Breast epithelium (tissue), 4 donors: ENCODE data around the gene SH3BP5. TPM values are rescaled to one million over a fixed set of nuclear protein-coding genes. Genes with fewer than 3 reads are reported as not detected.

Source experiments
- DNase-seq, 2 donors: peaks; one replicate each; pipeline ENCODE4 v3.0.0-alpha.2; 2019; ENCODE audit warnings: low spot score in 2 of 2
- H3K27ac ChIP-seq, 2 donors: fragments of 200-600 bp; sonication (generic) in 1 of 2; one replicate each; pipeline ENCODE4 v1.5.1; 2016 to 2019; ENCODE audit warnings: mild to moderate bottlenecking in 1 of 2
- H3K27me3 ChIP-seq, 2 donors: fragments of 200-600 bp; sonication (generic) in 1 of 2; one replicate each; pipeline versions ENCODE4 v1.5.1 to v1.6.0; 2017 to 2019; ENCODE audit warnings: control low read depth in 1 of 2, mild to moderate bottlenecking in 1 of 2
- H3K36me3 ChIP-seq: fragments of 200-600 bp; one replicate; pipeline ENCODE4 v1.5.1; 2019
- H3K4me1 ChIP-seq, 2 donors: fragments of 200-600 bp; sonication (generic); one replicate each; pipeline ENCODE4 v1.5.1; 2016 to 2019; ENCODE audit warnings: control low read depth in 1 of 2
- H3K4me3 ChIP-seq, 3 donors: fragments of 200-600 bp; sonication (generic); 1 replicate in 2 of 3; 2 replicates in 1 of 3; pipeline ENCODE4 v1.5.1; 2016 to 2019; ENCODE audit warnings: mild to moderate bottlenecking in 3 of 3, moderate library complexity in 2 of 3
- H3K9me3 ChIP-seq, 2 donors: fragments of 200-600 bp; sonication (generic) in 1 of 2; one replicate each; pipeline ENCODE4 v1.5.1; 2016 to 2019; ENCODE audit warnings: control low read depth in 1 of 2
- POLR2A ChIP-seq: fragments of 450-650 bp; IDR thresholded peaks from one replicate; pipeline ENCODE4 v1.6.1; 2016; ENCODE audit warnings: antibody characterized with exemption, mild to moderate bottlenecking, moderate library complexity
- POLR2AphosphoS5 ChIP-seq, 3 donors: sonication (generic); formaldehyde crosslinking; IDR thresholded peaks; one replicate each; pipeline ENCODE4 v1.6.1; 2017; ENCODE audit warnings: antibody characterized with exemption in 3 of 3
- intact Hi-C: fragments of 100-400 bp; cut with DNase I; formaldehyde crosslinking; loops from one replicate; pipeline ENCODE4 v1.15.1; 2023; ENCODE audit warnings: low total_unique reads
- total RNA-seq, 3 donors: library from RNA; depleted of rRNA; stranded (reverse); fragments of >200 nt; gene quantifications; one replicate each; pipeline ENCODE4 v1.1.0, GENCODE V29; 2016
- TF ChIP-seq, protein P1 (sequence below), 3 donors: fragments of 450-650 bp; IDR thresholded peaks; one replicate each; pipeline ENCODE4 v1.5.1; 2016 to 2017; ENCODE audit warnings: antibody characterized with exemption in 3 of 3, mild to moderate bottlenecking in 3 of 3, moderate library complexity in 3 of 3

The SH3BP5 gene
- total RNA-seq, 3 donors from 2014 or later: 56.9 to 96.2 (median 83.2) TPM

- intact Hi-C loops: no loop called here
- Histone ChIP-seq H3K9me3 (no peaks in the 10 kb centered on the region), H3K4me3 (no peak overlapping the region), H3K4me1 (no peaks in the 10 kb centered on the region), H3K27me3 (no peaks in the 10 kb centered on the region), H3K36me3 (no peaks in the 10 kb centered on the region), H3K27ac (peak overlapping the region; percentile 2 to 70)
- TF ChIP-seq POLR2AphosphoS5 (IDR thresholded peaks at IDR 0.05) (peak in 1 of 3 donors; percentile 52), POLR2A (no peak)
- TF ChIP-seq, protein P1, sequence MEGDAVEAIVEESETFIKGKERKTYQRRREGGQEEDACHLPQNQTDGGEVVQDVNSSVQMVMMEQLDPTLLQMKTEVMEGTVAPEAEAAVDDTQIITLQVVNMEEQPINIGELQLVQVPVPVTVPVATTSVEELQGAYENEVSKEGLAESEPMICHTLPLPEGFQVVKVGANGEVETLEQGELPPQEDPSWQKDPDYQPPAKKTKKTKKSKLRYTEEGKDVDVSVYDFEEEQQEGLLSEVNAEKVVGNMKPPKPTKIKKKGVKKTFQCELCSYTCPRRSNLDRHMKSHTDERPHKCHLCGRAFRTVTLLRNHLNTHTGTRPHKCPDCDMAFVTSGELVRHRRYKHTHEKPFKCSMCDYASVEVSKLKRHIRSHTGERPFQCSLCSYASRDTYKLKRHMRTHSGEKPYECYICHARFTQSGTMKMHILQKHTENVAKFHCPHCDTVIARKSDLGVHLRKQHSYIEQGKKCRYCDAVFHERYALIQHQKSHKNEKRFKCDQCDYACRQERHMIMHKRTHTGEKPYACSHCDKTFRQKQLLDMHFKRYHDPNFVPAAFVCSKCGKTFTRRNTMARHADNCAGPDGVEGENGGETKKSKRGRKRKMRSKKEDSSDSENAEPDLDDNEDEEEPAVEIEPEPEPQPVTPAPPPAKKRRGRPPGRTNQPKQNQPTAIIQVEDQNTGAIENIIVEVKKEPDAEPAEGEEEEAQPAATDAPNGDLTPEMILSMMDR (IDR thresholded peaks at IDR 0.05): no peak
- no peak for DNase-seq
Measured at GRCh38 chr3:15300323-15301078, 31.9 kb downstream of the SH3BP5 start.

DNA sequence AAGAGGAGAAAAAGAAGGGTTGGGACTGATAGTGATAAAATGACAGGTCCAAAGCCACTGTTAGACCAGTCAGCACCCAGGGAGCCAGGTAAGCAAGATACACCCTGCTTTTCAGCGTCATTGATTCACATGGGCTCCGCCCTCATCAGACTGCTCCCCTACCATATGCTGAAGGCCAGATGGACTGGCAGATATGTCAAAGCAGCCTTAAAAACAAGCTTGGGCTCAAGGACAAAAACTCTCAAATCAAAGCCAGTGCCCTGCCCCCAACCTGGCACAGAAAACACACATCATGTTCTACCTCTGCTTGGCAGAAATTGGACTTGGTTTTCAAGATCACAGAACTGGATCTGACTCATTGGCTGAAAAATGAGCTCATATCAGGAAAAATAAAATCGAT, 33.4 kb downstream of the SH3BP5 start:
- Histone ChIP-seq H3K36me3 (no peaks in the 10 kb centered on the region), H3K9me3 (no peaks in the 10 kb centered on the region), H3K4me1 (no peaks in the 10 kb centered on the region), H3K27ac (peak overlapping the region in 1 of 2 donors; percentile 11), H3K4me3 (no peak overlapping the region), H3K27me3 (no peaks in the 10 kb centered on the region)
- intact Hi-C loops: no loop called here
- DNase-seq: no peak
- TF ChIP-seq POLR2AphosphoS5 (IDR thresholded peaks at IDR 0.05): no peak
- TF ChIP-seq POLR2A: no peak
- TF ChIP-seq, protein P1 (IDR thresholded peaks at IDR 0.05): no peak

DNA sequence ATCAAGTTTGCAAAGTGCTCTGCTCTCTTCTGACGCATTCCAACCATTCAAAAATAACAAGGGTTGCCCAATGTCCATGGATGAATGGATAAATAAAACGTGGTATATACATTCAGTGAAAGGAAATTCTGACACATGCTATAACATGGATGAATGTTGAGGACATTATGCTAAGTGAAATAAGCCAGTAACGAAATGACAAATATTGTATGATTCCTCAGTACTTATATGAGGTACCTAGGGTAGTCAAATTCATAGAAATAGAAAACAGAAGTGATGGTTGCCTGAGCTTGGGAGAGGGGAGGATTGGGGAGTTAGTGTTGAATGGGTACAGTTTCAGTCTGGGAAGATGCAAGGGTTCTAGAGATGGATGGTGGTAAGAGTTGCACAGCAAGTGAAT, 33.9 kb downstream of the SH3BP5 start:
- Histone ChIP-seq H3K4me1 (peaks cover under 1 to 1% of the 10 kb centered on the region in 2 donors), H3K27me3 (no peaks in the 10 kb centered on the region), H3K9me3 (no peaks in the 10 kb centered on the region), H3K36me3 (no peaks in the 10 kb centered on the region), H3K27ac (peak overlapping the region in 1 of 2 donors; percentile 11), H3K4me3 (no peak overlapping the region)
- DNase-seq: no peak
- no peak for TF ChIP-seq POLR2A
- TF ChIP-seq, protein P1 (IDR thresholded peaks at IDR 0.05): no peak
- no peak for TF ChIP-seq POLR2AphosphoS5 (IDR thresholded peaks at IDR 0.05)
- intact Hi-C loops: no loop called here

GRCh38 chr3:15297608-15298350, 34.6 kb downstream of the SH3BP5 start:
- peaks cover 8 to 9% of the 10 kb centered on the region in 2 donors for H3K4me1 ChIP-seq
- H3K27me3 ChIP-seq: no peaks in the 10 kb centered on the region
- TF ChIP-seq POLR2AphosphoS5 (IDR thresholded peaks at IDR 0.05) (no peak), POLR2A (no peak)
- TF ChIP-seq, protein P1 (IDR thresholded peaks at IDR 0.05): no peak
- no peaks in the 10 kb centered on the region for H3K36me3 ChIP-seq
- H3K4me3 ChIP-seq: no peak overlapping the region
- no peaks in the 10 kb centered on the region for H3K9me3 ChIP-seq
- intact Hi-C loops: no loop called here
- H3K27ac ChIP-seq: peak overlapping the region in 1 of 2 donors; percentile 41
- DNase-seq: no peak

DNA sequence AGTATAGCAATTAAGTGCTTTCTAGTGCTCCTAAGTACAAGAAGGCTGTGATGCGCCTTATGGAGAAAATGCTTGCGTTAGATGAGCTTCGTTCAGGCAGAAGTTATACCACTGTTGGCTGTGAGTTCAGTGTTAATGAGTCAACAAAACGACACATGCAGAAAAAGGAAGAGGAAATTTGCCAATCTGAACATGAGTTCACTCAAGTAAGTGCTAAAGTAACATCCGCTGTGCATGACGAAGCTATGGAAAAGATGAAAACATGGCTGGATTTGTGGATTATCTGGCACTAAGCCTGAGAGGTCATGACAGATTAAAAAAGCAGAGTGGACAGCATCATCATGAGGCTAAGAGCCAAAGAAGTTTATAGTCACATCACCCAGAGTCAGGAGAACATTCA, 36.9 kb downstream of the SH3BP5 start:
- Histone ChIP-seq H3K27ac (peak overlapping the region; percentile 48 to 82), H3K4me3 (no peak overlapping the region), H3K4me1 (peaks cover 17 to 23% of the 10 kb centered on the region in 2 donors), H3K27me3 (no peaks in the 10 kb centered on the region), H3K9me3 (no peaks in the 10 kb centered on the region), H3K36me3 (no peaks in the 10 kb centered on the region)
- TF ChIP-seq POLR2A (no peak), POLR2AphosphoS5 (IDR thresholded peaks at IDR 0.05) (peak in 1 of 3 donors; percentile 50)
- no peak for DNase-seq
- intact Hi-C loops: no loop called here
